ENCODE measurements around the gene SMCHD1. TPM values are rescaled to one million over a fixed set of nuclear protein-coding genes. Genes with fewer than 3 reads are reported as not detected.

The SMCHD1 gene
- total and polyA plus RNA-seq, 10 of the 15 experiments (the other 5 are each of a cell fraction or from before 2014, with no cell fraction given): 6.0 to 110 (median 48.0) TPM

DNA sequence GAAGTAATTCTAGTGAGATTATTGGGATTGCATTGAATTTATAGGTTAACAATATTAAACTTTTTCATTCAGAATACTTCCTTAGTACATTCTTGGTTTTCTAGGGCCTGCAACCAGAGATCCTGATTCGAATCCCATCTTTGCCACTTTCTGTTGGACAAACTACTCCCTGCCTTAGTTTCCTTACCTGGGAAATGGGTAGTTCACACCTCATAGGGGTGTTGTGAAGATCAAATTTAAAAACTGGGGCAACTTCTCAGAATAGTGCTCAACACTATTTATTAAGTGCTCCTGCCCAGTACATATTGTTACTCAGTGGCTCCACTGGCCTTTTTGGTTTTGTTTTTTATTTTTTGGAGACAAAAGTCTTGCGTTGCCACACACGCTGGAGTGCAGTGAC is 43.5 kb downstream of the SMCHD1 start:
- TF ChIP-seq, protein P1, sequence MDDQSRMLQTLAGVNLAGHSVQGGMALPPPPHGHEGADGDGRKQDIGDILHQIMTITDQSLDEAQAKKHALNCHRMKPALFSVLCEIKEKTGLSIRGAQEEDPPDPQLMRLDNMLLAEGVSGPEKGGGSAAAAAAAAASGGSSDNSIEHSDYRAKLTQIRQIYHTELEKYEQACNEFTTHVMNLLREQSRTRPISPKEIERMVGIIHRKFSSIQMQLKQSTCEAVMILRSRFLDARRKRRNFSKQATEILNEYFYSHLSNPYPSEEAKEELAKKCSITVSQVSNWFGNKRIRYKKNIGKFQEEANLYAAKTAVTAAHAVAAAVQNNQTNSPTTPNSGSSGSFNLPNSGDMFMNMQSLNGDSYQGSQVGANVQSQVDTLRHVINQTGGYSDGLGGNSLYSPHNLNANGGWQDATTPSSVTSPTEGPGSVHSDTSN (IDR thresholded peaks at IDR 0.05; ENCODE audit: insufficient replicate concordance, low read depth, low read length): no peak
- no peak for TF ChIP-seq MXI1 (IDR thresholded peaks at IDR 0.05; ENCODE audit: low read depth, low read length)
- TF ChIP-seq, protein P2, sequence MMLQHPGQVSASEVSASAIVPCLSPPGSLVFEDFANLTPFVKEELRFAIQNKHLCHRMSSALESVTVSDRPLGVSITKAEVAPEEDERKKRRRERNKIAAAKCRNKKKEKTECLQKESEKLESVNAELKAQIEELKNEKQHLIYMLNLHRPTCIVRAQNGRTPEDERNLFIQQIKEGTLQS (IDR thresholded peaks at IDR 0.05; ENCODE audit: borderline replicate concordance, extremely low read depth, low read depth, low read length): no peak
- TF ChIP-seq TAF1 (IDR thresholded peaks at IDR 0.05; ENCODE audit: borderline replicate concordance, low read depth, low read length): no peak
- TF ChIP-seq NFXL1 (IDR thresholded peaks at IDR 0.05; ENCODE audit: borderline replicate concordance): no peak
- no peak for TF ChIP-seq TARDBP (IDR thresholded peaks at IDR 0.05; ENCODE audit: borderline replicate concordance)
- no peak for TF ChIP-seq YY1 (IDR thresholded peaks at IDR 0.05; ENCODE audit: low read depth, low read length)
- TF ChIP-seq STAT1 (conservative IDR thresholded peaks at IDR 0.05): no peak
- TF ChIP-seq RUNX3 (IDR thresholded peaks at IDR 0.05; ENCODE audit: low read length): no peak
- TF ChIP-seq SMARCA5 (IDR thresholded peaks at IDR 0.05): no peak
- TF ChIP-seq SP1 (IDR thresholded peaks at IDR 0.05; ENCODE audit: low read depth, low read length): no peak
- no peak for TF ChIP-seq SMC3 (IDR thresholded peaks at IDR 0.05; ENCODE audit: borderline replicate concordance, low read length)
- TF ChIP-seq ZSCAN29 (IDR thresholded peaks at IDR 0.05): no peak
- TF ChIP-seq, protein P3, sequence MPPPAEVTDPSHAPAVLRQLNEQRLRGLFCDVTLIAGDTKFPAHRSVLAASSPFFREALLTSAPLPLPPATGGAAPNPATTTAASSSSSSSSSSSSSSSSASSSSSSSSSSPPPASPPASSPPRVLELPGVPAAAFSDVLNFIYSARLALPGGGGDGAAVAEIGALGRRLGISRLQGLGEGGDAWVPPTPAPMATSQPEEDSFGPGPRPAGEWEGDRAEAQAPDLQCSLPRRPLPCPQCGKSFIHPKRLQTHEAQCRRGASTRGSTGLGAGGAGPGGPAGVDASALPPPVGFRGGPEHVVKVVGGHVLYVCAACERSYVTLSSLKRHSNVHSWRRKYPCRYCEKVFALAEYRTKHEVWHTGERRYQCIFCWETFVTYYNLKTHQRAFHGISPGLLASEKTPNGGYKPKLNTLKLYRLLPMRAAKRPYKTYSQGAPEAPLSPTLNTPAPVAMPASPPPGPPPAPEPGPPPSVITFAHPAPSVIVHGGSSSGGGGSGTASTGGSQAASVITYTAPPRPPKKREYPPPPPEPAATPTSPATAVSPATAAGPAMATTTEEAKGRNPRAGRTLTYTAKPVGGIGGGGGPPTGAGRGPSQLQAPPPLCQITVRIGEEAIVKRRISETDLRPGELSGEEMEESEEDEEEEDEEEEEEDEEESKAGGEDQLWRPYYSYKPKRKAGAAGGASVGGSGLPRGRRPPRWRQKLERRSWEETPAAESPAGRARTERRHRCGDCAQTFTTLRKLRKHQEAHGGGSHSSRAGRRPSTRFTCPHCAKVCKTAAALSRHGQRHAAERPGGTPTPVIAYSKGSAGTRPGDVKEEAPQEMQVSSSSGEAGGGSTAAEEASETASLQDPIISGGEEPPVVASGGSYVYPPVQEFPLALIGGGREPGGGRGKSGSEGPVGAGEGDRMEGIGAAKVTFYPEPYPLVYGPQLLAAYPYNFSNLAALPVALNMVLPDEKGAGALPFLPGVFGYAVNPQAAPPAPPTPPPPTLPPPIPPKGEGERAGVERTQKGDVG (CRISPR knock-in tag; IDR thresholded peaks at IDR 0.05): no peak
- no peak for TF ChIP-seq HDAC2 (IDR thresholded peaks at IDR 0.05)
- TF ChIP-seq, protein P4, sequence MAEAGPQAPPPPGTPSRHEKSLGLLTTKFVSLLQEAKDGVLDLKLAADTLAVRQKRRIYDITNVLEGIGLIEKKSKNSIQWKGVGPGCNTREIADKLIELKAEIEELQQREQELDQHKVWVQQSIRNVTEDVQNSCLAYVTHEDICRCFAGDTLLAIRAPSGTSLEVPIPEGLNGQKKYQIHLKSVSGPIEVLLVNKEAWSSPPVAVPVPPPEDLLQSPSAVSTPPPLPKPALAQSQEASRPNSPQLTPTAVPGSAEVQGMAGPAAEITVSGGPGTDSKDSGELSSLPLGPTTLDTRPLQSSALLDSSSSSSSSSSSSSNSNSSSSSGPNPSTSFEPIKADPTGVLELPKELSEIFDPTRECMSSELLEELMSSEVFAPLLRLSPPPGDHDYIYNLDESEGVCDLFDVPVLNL (IDR thresholded peaks at IDR 0.05; ENCODE audit: low read depth, low read length): no peak
- TF ChIP-seq, protein P5, sequence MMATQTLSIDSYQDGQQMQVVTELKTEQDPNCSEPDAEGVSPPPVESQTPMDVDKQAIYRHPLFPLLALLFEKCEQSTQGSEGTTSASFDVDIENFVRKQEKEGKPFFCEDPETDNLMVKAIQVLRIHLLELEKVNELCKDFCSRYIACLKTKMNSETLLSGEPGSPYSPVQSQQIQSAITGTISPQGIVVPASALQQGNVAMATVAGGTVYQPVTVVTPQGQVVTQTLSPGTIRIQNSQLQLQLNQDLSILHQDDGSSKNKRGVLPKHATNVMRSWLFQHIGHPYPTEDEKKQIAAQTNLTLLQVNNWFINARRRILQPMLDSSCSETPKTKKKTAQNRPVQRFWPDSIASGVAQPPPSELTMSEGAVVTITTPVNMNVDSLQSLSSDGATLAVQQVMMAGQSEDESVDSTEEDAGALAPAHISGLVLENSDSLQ (IDR thresholded peaks at IDR 0.05): no peak
- TF ChIP-seq DPF2 (IDR thresholded peaks at IDR 0.05): no peak
- ATAC-seq: no peak
- H3K4me1 ChIP-seq (ENCODE audit: control insufficient read depth, insufficient read depth, low read length): no peaks in the 10 kb centered on the region
- no peaks in the 10 kb centered on the region for H3K27me3 ChIP-seq (replicated peaks in 1 of 2; ENCODE audit: control insufficient read depth in 2 of 2, insufficient read depth in 2 of 2, low read length in 1 of 2)
- FAIRE-seq: no peak
- H3K36me3 ChIP-seq (ENCODE audit: control insufficient read depth in 2 of 2, insufficient read depth in 2 of 2, low read length in 1 of 2): peaks cover 3 to 63% of the 10 kb centered on the region in 2 experiments
- RAD21 ChIA-PET (ENCODE audit: unreplicated experiment): no interaction called here
- 63% methylated on average over 3 of the region's 3 CpGs for WGBS (ENCODE audit: insufficient coverage, insufficient replicate concordance, low lambda C conversion rate, missing lambda C conversion rate)
- no TSS peak for BruUV-seq (replicated peaks)
- H3K4me2 ChIP-seq (ENCODE audit: control insufficient read depth, insufficient read depth): no peak overlapping the region
- in situ Hi-C loops (cut with MboI): no loop called here
- no peak for DNase-seq (ENCODE audit: low read depth, low spot score)
- no peaks in the 10 kb centered on the region for H4K20me1 ChIP-seq (ENCODE audit: control insufficient read depth, insufficient read depth)
- H3K9ac ChIP-seq (ENCODE audit: control insufficient read depth, insufficient read depth, low read length): no peak overlapping the region
- no peak overlapping the region for H3K27ac ChIP-seq (ENCODE audit: control insufficient read depth, insufficient read depth)
- no peaks in the 10 kb centered on the region for H3K79me2 ChIP-seq (ENCODE audit: control insufficient read depth, insufficient read depth, low read length)
- H3K4me3 ChIP-seq: no peak overlapping the region
- no peak overlapping the region for H2AFZ ChIP-seq (ENCODE audit: control insufficient read depth, low read depth, low read length)
- CTCF ChIA-PET: interaction anchor here (0.9 to 1.2 kb wide), 2 partner anchors 24 to 86 kb away, joined by 3 read pairs; no protein-coding TSS in a partner anchor
- intact Hi-C loops (cut with micrococcal nuclease; ENCODE audit: unreplicated experiment): no loop called here
- POLR2A ChIA-PET: no interaction called here
- SMC1A ChIA-PET (ENCODE audit: uncharacterized antibody, unreplicated experiment): interaction anchor here (2.8 kb wide), 1 partner anchor 11 kb away, joined by 9 read pairs; no protein-coding TSS in a partner anchor
- no peaks in the 10 kb centered on the region for H3K9me3 ChIP-seq (replicated peaks; ENCODE audit: control insufficient read depth, insufficient read depth, low read length)
